Stimulated activated CD4-positive, alpha-beta T cell treated with anti-CD3 and anti-CD28 coated beads, Interleukin-1b, Interleukin-23, amount 100 ng/mL, for 4 hours (primary cell): ENCODE data around the gene SMCO4.

Experiments used
- DNase-seq, 2 donors: peaks; one replicate each; pipeline ENCODE4 v3.0.0-alpha.2; 2020; ENCODE audit warnings: low read depth in 2 of 2

Gene SMCO4

GRCh38 chr11:93504110-93505095, 38.8 kb downstream of the SMCO4 start:
- DNase-seq, result no peak

GRCh38 chr11:93501856-93502255, 41.3 kb downstream of the SMCO4 start:
- DNase-seq, result no peak

GRCh38 chr11:93500759-93501158, 42.4 kb downstream of the SMCO4 start:
- DNase-seq, result no peak

- DNase-seq, result no peak
Observed at GRCh38 chr11:93498641-93499040, 44.5 kb downstream of the SMCO4 start.

GRCh38 chr11:93498161-93498560, 45.0 kb downstream of the SMCO4 start:
- DNase-seq, result no peak

GRCh38 chr11:93497596-93497995, 45.6 kb downstream of the SMCO4 start:
- DNase-seq, result no peak

GRCh38 chr11:93494357-93494756, 48.8 kb downstream of the SMCO4 start:
- DNase-seq, result no peak

- DNase-seq, result no peak
Observed at GRCh38 chr11:93493252-93493897, 49.8 kb downstream of the SMCO4 start.

GRCh38 chr11:93492464-93493251, 50.5 kb downstream of the SMCO4 start:
- DNase-seq, result no peak

GRCh38 chr11:93491973-93492372, 51.2 kb downstream of the SMCO4 start:
- DNase-seq, result no peak

- no peak for DNase-seq
Observed at GRCh38 chr11:93490996-93491618, 52.1 kb downstream of the SMCO4 start.

GRCh38 chr11:93489841-93490240, 53.4 kb downstream of the SMCO4 start:
- no peak for DNase-seq

- DNase-seq, result no peak
Observed at GRCh38 chr11:93487032-93487483, 56.1 kb downstream of the SMCO4 start.

GRCh38 chr11:93485983-93486382, 57.2 kb downstream of the SMCO4 start:
- no peak for DNase-seq

GRCh38 chr11:93484716-93485115, 58.5 kb downstream of the SMCO4 start:
- no peak for DNase-seq

GRCh38 chr11:93482556-93482955, 60.6 kb downstream of the SMCO4 start:
- no peak for DNase-seq

- DNase-seq, result no peak
Observed at GRCh38 chr11:93481696-93482095, 61.5 kb downstream of the SMCO4 start.

- no peak for DNase-seq
Observed at GRCh38 chr11:93481279-93481678, 61.9 kb downstream of the SMCO4 start.

GRCh38 chr11:93480756-93481155, 62.4 kb downstream of the SMCO4 start:
- no peak for DNase-seq

GRCh38 chr11:93480256-93480655, 62.9 kb downstream of the SMCO4 start:
- DNase-seq, result no peak

GRCh38 chr11:93478841-93479240, 64.3 kb downstream of the SMCO4 start:
- no peak for DNase-seq
